ENCODE data around the gene GPS1. TPM values are rescaled to one million over a fixed set of nuclear protein-coding genes. Genes with fewer than 3 reads are reported as not detected.

The GPS1 gene
- total and polyA plus RNA-seq, 2 of the 4 experiments (the other 2 are of a cell fraction): 157 to 181 TPM

GRCh38 chr17:82085931-82086764, 34.5 kb downstream of the GPS1 start:
- Histone ChIP-seq H3K56ac (ENCODE audit: extremely low read depth, insufficient read depth, low read length) (no peak overlapping the region), H4K5ac (ENCODE audit: low read depth, low read length) (no peak overlapping the region), H2BK120ac (ENCODE audit: low read depth, low read length) (no peak overlapping the region), H3K18ac (ENCODE audit: low read depth, low read length) (no peak overlapping the region), H2BK5ac (ENCODE audit: low read depth, low read length, poor library complexity, severe bottlenecking) (no peak overlapping the region), H3K27ac (ENCODE audit: insufficient read depth, low read length) (no peak overlapping the region), H3K9me3 (ENCODE audit: control insufficient read depth, insufficient read depth, low read length) (no peaks in the 10 kb centered on the region), H3K23ac (ENCODE audit: low read depth, low read length) (no peak overlapping the region), H3K36me3 (ENCODE audit: control insufficient read depth, insufficient read depth, low read length) (peaks cover 94% of the 10 kb centered on the region), H4K8ac (ENCODE audit: low read depth in 2 of 2, low read length in 2 of 2) (no peak overlapping the region), H2AK9ac (replicated peaks; ENCODE audit: low read depth, low read length, poor library complexity) (no peak overlapping the region), H2AFZ (replicated peaks; ENCODE audit: low read length, poor library complexity) (no peak overlapping the region), H3K9ac (ENCODE audit: low read depth, low read length) (no peak overlapping the region), H4K20me1 (ENCODE audit: insufficient read depth, low read length) (no peaks in the 10 kb centered on the region; the same call in none of the 2 replicates), H4K91ac (ENCODE audit: insufficient read depth, low read depth, low read length) (no peak overlapping the region), H3K4me2 (ENCODE audit: low read depth, low read length) (no peak overlapping the region), H3K4me3 (ENCODE audit: insufficient read depth, low read depth, low read length) (no peak overlapping the region), H3K79me1 (ENCODE audit: low read depth in 1 of 2, low read length in 2 of 2) (no peaks in the 10 kb centered on the region; a peak in 2 of 4 replicates), H3K4ac (ENCODE audit: low read depth, low read length) (no peak overlapping the region), H2AK5ac (ENCODE audit: low read depth, low read length) (no peak overlapping the region), H2BK20ac (ENCODE audit: low read depth, low read length) (no peak overlapping the region), H3K27me3 (ENCODE audit: control insufficient read depth, insufficient read depth, low read length) (no peaks in the 10 kb centered on the region), H3K14ac (replicated peaks; ENCODE audit: low read depth, low read length) (no peak overlapping the region), H2BK15ac (ENCODE audit: low read depth, low read length) (no peak overlapping the region), H3K9me1 (ENCODE audit: insufficient read depth, low read length) (no peaks in the 10 kb centered on the region), H3K4me1 (ENCODE audit: control insufficient read depth, insufficient read depth, low read length) (no peaks in the 10 kb centered on the region)
- in situ Hi-C loops (cut with MboI; ENCODE audit: low sequenced_read_pairs): no loop called here
- DNase-seq (no peak), ATAC-seq (ENCODE audit: low read depth) (no peak)
- POLR2A ChIA-PET (ENCODE audit: unreplicated experiment): no interaction called here
- no TSS peak for BruUV-seq (replicated peaks)
- CTCF ChIA-PET: no interaction called here
- no peak for TF ChIP-seq ELK1 (IDR thresholded peaks at IDR 0.05; ENCODE audit: borderline replicate concordance, low read depth, low read length)
- WGBS, 2 experiments (ENCODE audit: extremely low coverage in 2 of 2, insufficient read length in 1 of 2): 98% methylated on average over 13 of the region's 25 CpGs; no CpG with 5 or more reads in 1 of the 2 experiments
- dilution Hi-C loops (cut with HindIII; ENCODE audit: low sequenced_read_pairs, unreplicated experiment): no loop called here
- intact Hi-C loops (cut with micrococcal nuclease): no loop called here

Data from IMR-90 (cell line).